Measurements from ENCODE around the gene ACP2. TPM values are rescaled to one million over a fixed set of nuclear protein-coding genes. Genes with fewer than 3 reads are reported as not detected.

Gene ACP2
- total RNA-seq, 1 donor from 2014 or later: 11.5 TPM

DNA sequence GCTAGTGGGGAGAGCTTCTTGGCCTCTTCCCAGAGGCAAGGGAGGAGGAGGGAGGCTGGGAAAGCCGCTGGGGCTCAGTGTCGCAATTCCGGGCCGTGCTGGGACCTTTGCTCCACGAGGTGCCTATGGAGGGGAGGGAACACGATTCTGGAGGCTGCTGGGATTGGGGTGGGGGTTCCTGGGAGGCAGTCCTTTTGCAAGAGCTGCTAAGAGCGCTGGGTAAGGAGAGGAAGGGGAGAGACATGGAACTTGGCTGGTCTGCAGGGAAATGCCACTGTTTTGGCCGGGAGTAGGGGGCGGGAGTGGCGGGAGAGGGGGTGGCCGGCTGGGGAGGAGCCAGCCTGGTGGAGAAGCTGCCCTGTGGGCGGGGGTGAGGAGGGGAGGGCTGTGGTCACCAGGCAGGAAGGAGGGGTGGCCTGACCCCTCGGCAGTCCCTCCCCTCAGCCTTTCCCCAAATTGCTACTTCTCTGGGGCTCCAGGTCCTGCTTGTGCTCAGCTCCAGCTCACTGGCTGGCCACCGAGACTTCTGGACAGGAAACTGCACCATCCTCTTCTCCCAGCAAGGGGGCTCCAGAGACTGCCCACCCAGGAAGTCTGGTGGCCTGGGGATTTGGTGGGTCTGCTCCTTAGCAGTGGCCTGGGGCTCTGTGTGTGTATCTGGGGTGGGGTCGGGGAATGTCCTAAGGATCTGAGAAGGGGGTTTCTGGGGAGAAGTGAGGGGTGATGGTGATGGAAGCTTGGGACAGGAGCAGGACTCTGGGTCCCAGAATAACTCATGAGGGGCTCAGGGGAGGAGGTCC, 9.1 kb upstream of the ACP2 start, which contains the start of gene NR1H3:
TSS of gene NR1H3 (plus strand) at position 480 of the 800 bp plus-strand sequence. CDS start 1,221 bp downstream, outside the sequence.
- Histone ChIP-seq H3K4me1 (ENCODE audit: control insufficient read depth in 3 of 3, insufficient read depth in 3 of 3, low read length in 3 of 3) (peaks cover 49 to 50% (median 50%) of the 10 kb centered on the region in 3 donors), H3K27me3 (ENCODE audit: control insufficient read depth in 3 of 3, insufficient read depth in 3 of 3, low read length in 3 of 3) (no peaks in the 10 kb centered on the region), H3K4me3 (ENCODE audit: low read length in 3 of 3) (peak within 1 kb of the TSS; percentile 52 to 75 (median 54)), H3K36me3 (ENCODE audit: control insufficient read depth in 3 of 3, insufficient read depth in 3 of 3, low read length in 3 of 3) (peaks cover 0 to 8% (median 3%) of the 10 kb centered on the region in 3 donors), H3K9ac (ENCODE audit: low read depth in 1 of 3, low read length in 3 of 3) (peak within 1 kb of the TSS; percentile 54 to 77 (median 62)), H3K27ac (ENCODE audit: low read depth, low read length) (peak within 1 kb of the TSS; percentile 79), H3K9me3 (ENCODE audit: control insufficient read depth in 3 of 3, low read length in 3 of 3) (no peaks in the 10 kb centered on the region)

DNA sequence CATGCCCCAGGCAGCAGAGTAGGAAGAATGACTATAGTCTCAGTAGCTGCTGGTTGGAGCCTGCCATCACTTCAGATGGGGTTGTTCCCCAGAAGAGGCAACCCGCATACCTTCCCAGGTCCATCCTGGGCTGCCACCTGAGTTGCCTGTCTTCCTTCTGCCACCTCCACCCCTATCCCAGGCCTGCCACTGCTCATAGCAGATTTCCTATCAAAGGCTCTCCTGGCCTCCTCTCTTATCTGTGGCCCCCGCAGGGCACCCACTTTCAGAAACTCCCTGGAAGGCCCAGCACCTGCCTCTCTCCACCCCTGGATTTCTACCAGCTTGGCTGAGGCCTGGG, 8.5 kb upstream of the ACP2 start:
- H3K9me3 ChIP-seq (ENCODE audit: control insufficient read depth in 3 of 3, low read length in 3 of 3): no peaks in the 10 kb centered on the region
- H3K27ac ChIP-seq (ENCODE audit: low read depth, low read length): peak overlapping the region; percentile 79
- peaks cover 0 to 8% (median 3%) of the 10 kb centered on the region in 3 donors for H3K36me3 ChIP-seq (ENCODE audit: control insufficient read depth in 3 of 3, insufficient read depth in 3 of 3, low read length in 3 of 3)
- H3K27me3 ChIP-seq (ENCODE audit: control insufficient read depth in 3 of 3, insufficient read depth in 3 of 3, low read length in 3 of 3): no peaks in the 10 kb centered on the region
- H3K4me1 ChIP-seq (ENCODE audit: control insufficient read depth in 3 of 3, insufficient read depth in 3 of 3, low read length in 3 of 3): peaks cover 49 to 50% (median 50%) of the 10 kb centered on the region in 3 donors
- H3K4me3 ChIP-seq (ENCODE audit: low read length in 3 of 3): peak overlapping the region in 2 of 3 donors; percentile 45 to 52
- H3K9ac ChIP-seq (ENCODE audit: low read depth in 1 of 3, low read length in 3 of 3): peak overlapping the region in 2 of 3 donors; percentile 62 to 77

DNA sequence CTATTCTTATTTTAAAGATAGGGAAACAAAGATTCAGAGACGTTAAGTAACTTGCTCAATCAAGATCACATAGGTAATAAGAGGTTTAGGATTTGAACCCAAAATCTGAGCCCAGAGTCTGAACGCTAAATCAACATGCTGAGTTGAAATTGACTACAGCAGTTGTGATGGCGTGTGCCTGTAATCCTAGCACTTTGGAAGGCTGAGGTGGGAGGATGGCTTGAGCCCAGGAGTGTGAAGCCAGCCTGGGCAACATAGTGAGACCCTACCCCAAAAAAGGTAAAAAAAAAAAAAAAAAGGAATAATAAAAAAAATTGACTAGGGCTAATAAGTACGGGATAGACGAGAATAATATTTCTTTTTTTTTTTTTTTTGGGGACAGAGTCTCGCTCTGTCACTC, 7.8 kb upstream of the ACP2 start:
- peaks cover 49 to 50% (median 50%) of the 10 kb centered on the region in 3 donors for H3K4me1 ChIP-seq (ENCODE audit: control insufficient read depth in 3 of 3, insufficient read depth in 3 of 3, low read length in 3 of 3)
- H3K36me3 ChIP-seq (ENCODE audit: control insufficient read depth in 3 of 3, insufficient read depth in 3 of 3, low read length in 3 of 3): peaks cover 0 to 3% (median 0%) of the 10 kb centered on the region in 3 donors
- H3K27ac ChIP-seq (ENCODE audit: low read depth, low read length): peak overlapping the region; percentile 30

DNA sequence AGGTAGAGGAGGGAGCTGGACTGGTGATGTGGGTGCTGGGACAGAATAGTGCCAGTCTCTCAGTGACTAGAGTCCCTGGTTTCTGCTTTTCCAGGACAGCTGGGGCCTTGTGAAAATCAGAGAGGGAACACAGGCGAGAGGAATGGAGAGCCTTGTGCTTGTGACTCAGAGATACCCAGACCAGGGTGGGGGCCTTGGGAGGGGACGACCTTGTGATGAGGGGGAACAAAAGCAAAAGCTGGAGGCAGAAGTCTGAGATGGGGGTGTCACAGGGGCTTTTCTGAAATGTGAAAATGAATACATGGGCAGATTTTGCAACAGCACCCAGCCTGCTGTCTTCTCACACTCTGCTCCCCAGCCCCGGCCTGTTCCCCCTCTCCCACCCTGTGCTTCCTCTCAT, 5.8 kb upstream of the ACP2 start:
- Histone ChIP-seq H3K9ac (ENCODE audit: low read depth in 1 of 3, low read length in 3 of 3) (peak overlapping the region in 1 of 3 donors; percentile 50), H3K4me3 (ENCODE audit: low read length in 3 of 3) (peak overlapping the region in 2 of 3 donors; percentile 22 to 38)

More for the DNA sequence above, 7.8 kb upstream of the ACP2 start:
- Histone ChIP-seq H3K9ac (ENCODE audit: low read depth in 1 of 3, low read length in 3 of 3) (no peak overlapping the region), H3K4me3 (ENCODE audit: low read length in 3 of 3) (no peak overlapping the region), H3K27me3 (ENCODE audit: control insufficient read depth in 3 of 3, insufficient read depth in 3 of 3, low read length in 3 of 3) (no peaks in the 10 kb centered on the region), H3K9me3 (ENCODE audit: control insufficient read depth in 3 of 3, low read length in 3 of 3) (no peaks in the 10 kb centered on the region)

DNA sequence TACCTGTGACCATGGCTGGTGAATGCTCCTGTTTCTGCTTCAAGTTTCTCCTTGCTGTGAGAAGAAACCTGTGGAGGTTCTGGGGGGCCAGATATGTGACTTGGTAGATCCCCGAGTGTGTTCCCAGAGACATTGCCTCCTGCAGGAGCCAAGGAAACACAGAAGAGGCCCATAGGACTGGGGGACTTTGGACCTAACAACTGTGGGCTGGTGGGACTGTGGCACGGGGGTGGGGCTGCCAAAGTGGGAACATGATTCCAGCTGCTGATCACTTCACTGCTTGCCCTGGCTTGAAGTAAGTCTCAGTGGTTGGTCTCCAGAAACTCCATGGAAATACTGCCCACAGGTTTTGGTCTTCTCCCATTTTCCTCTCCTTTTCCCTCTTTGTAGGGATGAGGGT, 5.0 kb upstream of the ACP2 start:
- Histone ChIP-seq H3K27ac (ENCODE audit: low read depth, low read length) (peak overlapping the region; percentile 83), H3K4me3 (ENCODE audit: low read length in 3 of 3) (no peak overlapping the region), H3K27me3 (ENCODE audit: control insufficient read depth in 3 of 3, insufficient read depth in 3 of 3, low read length in 3 of 3) (no peaks in the 10 kb centered on the region), H3K9me3 (ENCODE audit: control insufficient read depth in 3 of 3, low read length in 3 of 3) (no peaks in the 10 kb centered on the region), H3K36me3 (ENCODE audit: control insufficient read depth in 3 of 3, insufficient read depth in 3 of 3, low read length in 3 of 3) (no peaks in the 10 kb centered on the region), H3K4me1 (ENCODE audit: control insufficient read depth in 3 of 3, insufficient read depth in 3 of 3, low read length in 3 of 3) (peaks cover 40 to 54% (median 49%) of the 10 kb centered on the region in 3 donors), H3K9ac (ENCODE audit: low read depth in 1 of 3, low read length in 3 of 3) (peak overlapping the region in 1 of 3 donors; percentile 45)

More for the DNA sequence above, 5.8 kb upstream of the ACP2 start:
- no peaks in the 10 kb centered on the region for H3K36me3 ChIP-seq (ENCODE audit: control insufficient read depth in 3 of 3, insufficient read depth in 3 of 3, low read length in 3 of 3)
- H3K27ac ChIP-seq (ENCODE audit: low read depth, low read length): peak overlapping the region; percentile 83
- no peaks in the 10 kb centered on the region for H3K9me3 ChIP-seq (ENCODE audit: control insufficient read depth in 3 of 3, low read length in 3 of 3)
- H3K4me1 ChIP-seq (ENCODE audit: control insufficient read depth in 3 of 3, insufficient read depth in 3 of 3, low read length in 3 of 3): peaks cover 45 to 52% (median 50%) of the 10 kb centered on the region in 3 donors
- H3K27me3 ChIP-seq (ENCODE audit: control insufficient read depth in 3 of 3, insufficient read depth in 3 of 3, low read length in 3 of 3): no peaks in the 10 kb centered on the region

DNA sequence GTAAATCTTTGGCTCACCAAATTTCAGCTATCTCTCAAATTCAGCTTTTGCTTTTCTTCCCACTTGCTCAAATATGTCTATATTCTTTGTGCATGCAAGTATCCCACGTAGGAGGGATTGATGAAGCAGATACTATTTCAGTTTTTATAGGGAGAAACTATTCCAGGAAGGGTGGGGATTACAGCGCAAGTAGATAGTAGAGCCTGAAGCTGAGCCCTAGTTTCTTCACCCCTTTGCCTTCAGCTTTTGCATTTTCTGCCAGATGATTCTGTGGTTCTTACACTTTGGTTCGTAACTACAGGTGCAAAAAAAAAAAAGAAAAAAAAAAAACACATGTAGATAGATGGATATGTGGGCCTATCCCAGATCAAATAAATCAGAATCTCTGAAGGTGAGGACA, 3.1 kb upstream of the ACP2 start:
- H3K4me1 ChIP-seq (ENCODE audit: control insufficient read depth in 3 of 3, insufficient read depth in 3 of 3, low read length in 3 of 3): peaks cover 45 to 54% (median 49%) of the 10 kb centered on the region in 3 donors
- no peaks in the 10 kb centered on the region for H3K27me3 ChIP-seq (ENCODE audit: control insufficient read depth in 3 of 3, insufficient read depth in 3 of 3, low read length in 3 of 3)
- H3K27ac ChIP-seq (ENCODE audit: low read depth, low read length): no peak overlapping the region
- H3K36me3 ChIP-seq (ENCODE audit: control insufficient read depth in 3 of 3, insufficient read depth in 3 of 3, low read length in 3 of 3): peaks cover 9% of the 10 kb centered on the region in 3 donors
- no peak overlapping the region for H3K9ac ChIP-seq (ENCODE audit: low read depth in 1 of 3, low read length in 3 of 3)
- no peak overlapping the region for H3K4me3 ChIP-seq (ENCODE audit: low read length in 3 of 3)
- H3K9me3 ChIP-seq (ENCODE audit: control insufficient read depth in 3 of 3, low read length in 3 of 3): no peaks in the 10 kb centered on the region

DNA sequence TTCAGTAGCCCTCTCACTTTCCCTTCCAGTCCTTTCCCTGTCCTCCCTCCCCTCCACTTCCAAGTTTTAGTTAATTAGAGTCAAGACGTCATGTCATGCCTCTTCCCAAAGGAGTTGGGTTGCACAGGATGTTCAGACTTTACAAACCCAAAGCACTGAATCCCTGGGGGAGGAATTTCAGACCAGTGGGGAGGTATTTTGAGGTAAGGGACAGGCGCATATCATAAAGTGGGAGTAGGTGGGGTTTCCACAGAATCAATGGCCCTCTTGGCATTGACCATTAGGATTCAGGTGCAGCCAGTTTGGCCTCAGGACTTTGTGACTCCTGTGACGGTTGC, 733 bp upstream of the ACP2 start:
- Histone ChIP-seq H3K36me3 (ENCODE audit: control insufficient read depth in 3 of 3, insufficient read depth in 3 of 3, low read length in 3 of 3) (peaks cover 26 to 27% (median 27%) of the 10 kb centered on the region in 3 donors), H3K4me1 (ENCODE audit: control insufficient read depth in 3 of 3, insufficient read depth in 3 of 3, low read length in 3 of 3) (peaks cover 36 to 44% (median 37%) of the 10 kb centered on the region in 3 donors), H3K4me3 (ENCODE audit: low read length in 3 of 3) (peak overlapping the region; percentile 92 to 100 (median 100)), H3K27me3 (ENCODE audit: control insufficient read depth in 3 of 3, insufficient read depth in 3 of 3, low read length in 3 of 3) (no peaks in the 10 kb centered on the region), H3K9me3 (ENCODE audit: control insufficient read depth in 3 of 3, low read length in 3 of 3) (no peaks in the 10 kb centered on the region), H3K27ac (ENCODE audit: low read depth, low read length) (peak overlapping the region; percentile 89), H3K9ac (ENCODE audit: low read depth in 1 of 3, low read length in 3 of 3) (peak overlapping the region; percentile 90 to 97 (median 93))

DNA sequence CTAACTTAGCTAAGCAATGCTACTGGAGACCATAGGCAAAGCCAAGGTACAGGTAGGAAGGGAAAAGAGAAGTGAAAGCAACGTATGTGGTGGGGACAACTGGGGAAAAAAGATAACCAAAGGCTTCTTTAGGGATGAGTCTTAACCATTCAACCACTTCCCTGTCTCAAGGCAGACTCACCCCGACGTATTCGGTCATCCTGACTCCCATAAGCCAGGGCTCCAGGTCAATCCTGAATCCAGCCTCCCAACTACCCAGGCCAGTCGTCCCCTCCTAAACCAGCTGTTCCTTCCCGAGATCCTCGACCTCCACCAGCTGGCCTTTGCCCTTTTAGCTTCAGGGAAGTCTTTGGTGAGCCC, 330 bp downstream of the ACP2 start:
- Histone ChIP-seq H3K9me3 (ENCODE audit: control insufficient read depth in 3 of 3, low read length in 3 of 3) (no peaks in the 10 kb centered on the region), H3K4me1 (ENCODE audit: control insufficient read depth in 3 of 3, insufficient read depth in 3 of 3, low read length in 3 of 3) (peaks cover 25 to 34% (median 27%) of the 10 kb centered on the region in 3 donors), H3K36me3 (ENCODE audit: control insufficient read depth in 3 of 3, insufficient read depth in 3 of 3, low read length in 3 of 3) (peaks cover 31 to 32% (median 31%) of the 10 kb centered on the region in 3 donors), H3K9ac (ENCODE audit: low read depth in 1 of 3, low read length in 3 of 3) (peak overlapping the region; percentile 90 to 97 (median 92)), H3K27me3 (ENCODE audit: control insufficient read depth in 3 of 3, insufficient read depth in 3 of 3, low read length in 3 of 3) (no peaks in the 10 kb centered on the region), H3K27ac (ENCODE audit: low read depth, low read length) (peak overlapping the region; percentile 89), H3K4me3 (ENCODE audit: low read length in 3 of 3) (peak overlapping the region; percentile 92 to 100 (median 100))

DNA sequence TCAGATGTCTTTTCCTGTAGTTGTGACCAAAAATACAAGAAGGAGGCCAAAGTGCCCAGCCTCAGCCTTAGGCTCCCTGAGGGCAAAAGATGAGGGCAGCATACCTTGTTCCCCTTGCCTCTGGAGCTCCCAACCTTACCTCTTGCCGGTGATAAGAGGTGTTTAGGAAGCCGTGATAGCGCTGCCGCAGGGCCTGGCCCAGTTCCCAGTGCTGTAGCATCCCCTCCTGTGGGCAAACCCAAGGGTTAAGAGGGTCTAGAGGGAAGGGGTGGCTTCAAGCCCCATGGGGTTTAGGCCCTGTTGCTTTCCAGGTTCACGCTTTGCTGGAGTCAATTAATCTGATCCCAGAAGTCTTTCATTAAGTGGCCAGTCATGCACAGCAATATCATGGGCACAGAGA, 1.1 kb downstream of the ACP2 start:
- H3K27ac ChIP-seq (ENCODE audit: low read depth, low read length): no peak overlapping the region
- H3K27me3 ChIP-seq (ENCODE audit: control insufficient read depth in 3 of 3, insufficient read depth in 3 of 3, low read length in 3 of 3): no peaks in the 10 kb centered on the region
- peak overlapping the region; percentile 92 to 100 (median 100) for H3K4me3 ChIP-seq (ENCODE audit: low read length in 3 of 3)

More for the DNA sequence above, 1.1 kb downstream of the ACP2 start:
- peaks cover 38 to 40% (median 39%) of the 10 kb centered on the region in 3 donors for H3K36me3 ChIP-seq (ENCODE audit: control insufficient read depth in 3 of 3, insufficient read depth in 3 of 3, low read length in 3 of 3)
- H3K9me3 ChIP-seq (ENCODE audit: control insufficient read depth in 3 of 3, low read length in 3 of 3): no peaks in the 10 kb centered on the region
- peaks cover 23 to 30% (median 27%) of the 10 kb centered on the region in 3 donors for H3K4me1 ChIP-seq (ENCODE audit: control insufficient read depth in 3 of 3, insufficient read depth in 3 of 3, low read length in 3 of 3)
- H3K9ac ChIP-seq (ENCODE audit: low read depth in 1 of 3, low read length in 3 of 3): peak overlapping the region in 1 of 3 donors; percentile 97
